Cerebellar cortex (tissue), 1 donor: ENCODE data around the gene PPP1R11.
"Not testable (repeated sequence)": the region's sequence is repeated elsewhere in the genome, so short reads cannot be mapped to it uniquely, and the experiment has no call there.

Experiments used
- DNase-seq: peaks from one replicate; pipeline ENCODE4 v3.0.0-alpha.2; 2015; ENCODE audit warnings: low spot score

Gene PPP1R11, protein sequence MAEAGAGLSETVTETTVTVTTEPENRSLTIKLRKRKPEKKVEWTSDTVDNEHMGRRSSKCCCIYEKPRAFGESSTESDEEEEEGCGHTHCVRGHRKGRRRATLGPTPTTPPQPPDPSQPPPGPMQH

DNA sequence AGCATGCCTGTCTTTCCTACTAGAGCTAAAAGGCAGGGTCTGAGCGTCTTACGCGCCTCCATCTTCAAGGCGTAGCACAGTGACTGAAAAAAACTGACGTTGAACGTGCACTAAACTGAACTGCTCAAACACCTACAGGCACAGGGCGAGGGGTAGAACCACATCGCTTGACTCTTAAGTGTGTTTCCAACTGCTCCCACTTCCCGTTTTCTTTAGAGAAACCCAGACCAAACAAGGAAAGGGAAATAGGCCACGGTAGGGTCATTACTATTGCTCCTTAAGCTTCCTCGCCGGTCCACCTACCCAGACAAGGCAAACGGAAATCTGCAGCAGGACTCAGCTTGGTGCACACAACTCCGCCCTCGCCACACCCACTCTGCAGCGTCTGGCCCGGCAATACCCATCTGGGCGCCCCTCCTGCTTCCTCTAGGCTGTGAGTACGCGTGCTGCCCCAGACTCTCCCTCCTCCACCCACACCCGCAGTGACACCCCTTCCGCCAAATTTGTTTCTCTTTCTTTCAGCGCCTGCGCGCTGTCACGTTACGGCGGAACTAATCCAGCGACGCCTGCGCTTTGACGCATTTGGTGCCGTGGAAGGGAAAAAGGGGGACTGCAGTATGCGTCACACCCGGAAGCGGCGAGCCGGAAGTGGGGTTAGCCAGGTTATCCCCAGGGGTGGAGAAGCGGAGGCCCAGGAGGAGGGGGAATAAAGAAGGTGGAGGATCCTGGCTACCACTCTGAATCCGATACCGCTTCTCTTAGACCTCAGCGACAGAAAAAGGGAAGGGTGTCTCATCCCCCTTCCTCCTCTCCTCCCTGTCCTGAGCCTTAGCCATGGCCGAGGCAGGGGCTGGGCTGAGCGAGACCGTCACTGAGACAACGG, at the start of gene PPP1R11:
Gene PPP1R11, plus strand, starts transcription at position 622 of the 883 bp plus-strand sequence. Its CDS starts 213 bp downstream, at position 835.
- peak; percentile 100 for DNase-seq

DNA sequence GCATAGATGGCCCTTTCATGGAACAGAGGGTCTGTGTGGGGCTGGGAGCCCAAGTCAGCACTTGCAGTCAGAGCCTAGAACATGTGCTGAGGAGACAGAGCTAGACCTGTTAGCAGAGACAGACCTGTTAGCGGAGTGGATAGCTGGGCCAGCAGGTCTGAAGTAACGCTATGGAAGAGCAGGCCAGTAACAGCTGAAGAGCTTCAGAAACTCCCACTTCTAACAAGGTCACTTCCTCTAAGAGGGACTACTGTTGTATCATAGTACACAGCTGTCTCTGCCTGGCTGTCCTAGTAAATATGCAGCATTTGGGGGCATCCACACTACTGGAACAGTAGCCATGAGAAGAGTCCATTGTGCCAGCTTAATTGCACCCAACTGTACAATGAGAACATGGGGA, 47.2 kb upstream of the PPP1R11 start:
- no peak for DNase-seq

- DNase-seq = no peak
Observed at GRCh38 chr6:30020626-30021025, 46.4 kb upstream of the PPP1R11 start.

DNA sequence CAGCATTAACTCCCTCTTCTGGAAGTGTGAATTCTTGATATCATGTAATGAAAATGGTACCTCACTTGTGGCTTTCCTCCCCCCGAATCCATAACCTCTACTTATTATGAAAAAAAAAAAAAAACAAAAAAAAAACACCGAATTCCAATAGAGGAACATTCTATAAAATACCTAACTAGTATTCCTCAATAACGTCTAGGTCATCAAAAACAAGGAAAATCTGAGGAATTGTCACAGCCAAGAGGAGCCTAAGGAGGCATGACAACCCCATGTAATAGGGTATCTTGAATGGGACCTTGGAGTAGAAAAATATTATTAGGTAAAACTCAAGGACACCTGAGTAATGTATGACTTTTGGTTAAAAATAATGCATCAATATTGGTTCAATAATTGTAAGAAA, 44.8 kb upstream of the PPP1R11 start:
- no peak for DNase-seq

DNA sequence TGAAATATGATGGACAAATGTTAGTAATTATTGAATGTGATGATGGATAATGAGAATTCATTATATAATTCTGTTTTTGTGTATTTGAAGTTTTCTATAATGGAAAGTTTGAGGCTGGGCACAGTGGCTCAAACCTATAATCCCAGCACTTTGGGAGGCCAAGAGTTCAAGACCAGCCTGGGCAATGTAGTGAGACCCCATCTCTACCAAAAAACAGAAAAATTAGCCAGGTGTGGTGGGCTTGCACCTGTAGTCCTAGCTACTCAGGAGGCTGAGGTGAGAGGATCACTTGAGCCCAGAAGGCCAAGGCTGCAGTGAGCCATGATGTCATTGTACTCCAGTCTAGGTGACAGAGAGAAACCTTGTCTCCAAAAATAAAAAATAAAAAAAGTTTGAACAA, 44.3 kb upstream of the PPP1R11 start:
- DNase-seq = not testable (repeated sequence)

GRCh38 chr6:30025186-30025585, 41.8 kb upstream of the PPP1R11 start:
- no peak for DNase-seq

- no peak for DNase-seq
Observed at GRCh38 chr6:30029588-30029987, 37.4 kb upstream of the PPP1R11 start.

GRCh38 chr6:30031381-30031780, 35.6 kb upstream of the PPP1R11 start:
- no peak for DNase-seq

DNA sequence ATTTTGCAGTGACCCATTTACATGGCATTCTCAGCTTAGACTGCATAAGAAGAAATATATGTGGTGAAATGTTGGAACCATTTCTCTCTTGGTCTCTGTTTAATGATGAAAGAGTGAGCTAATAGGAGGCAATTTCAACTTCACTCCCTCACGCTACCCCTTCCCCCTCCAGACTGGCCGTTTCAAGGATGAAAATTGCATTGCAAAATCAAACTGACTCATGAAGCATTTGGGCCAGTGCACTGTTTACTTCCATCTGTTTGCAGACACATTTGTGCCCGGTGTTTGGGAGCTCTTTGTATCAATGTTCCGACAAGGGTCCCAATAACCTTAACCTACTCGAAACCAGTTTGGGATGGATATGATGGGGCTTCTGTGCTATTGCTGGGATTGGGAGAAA, 33.6 kb upstream of the PPP1R11 start:
- not testable (repeated sequence) for DNase-seq

DNA sequence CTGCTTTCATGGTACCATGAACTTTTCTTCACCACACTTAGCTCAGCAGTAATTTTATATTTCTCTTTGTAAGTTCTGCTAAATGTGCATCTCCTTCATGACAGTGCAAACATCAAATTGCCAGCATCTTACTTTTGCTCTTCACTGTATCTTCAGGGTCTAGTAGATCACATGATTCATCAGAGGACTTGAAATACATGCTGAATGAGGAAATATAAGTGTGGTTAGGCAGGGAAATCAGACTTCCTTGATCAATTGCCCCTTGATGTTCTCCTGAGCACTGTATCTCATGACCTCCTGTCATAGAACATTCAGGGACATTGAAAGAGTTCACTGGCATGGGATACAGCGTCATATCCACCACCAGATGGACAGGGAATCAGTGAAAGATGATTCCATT, 31.2 kb upstream of the PPP1R11 start:
- no peak for DNase-seq

DNA sequence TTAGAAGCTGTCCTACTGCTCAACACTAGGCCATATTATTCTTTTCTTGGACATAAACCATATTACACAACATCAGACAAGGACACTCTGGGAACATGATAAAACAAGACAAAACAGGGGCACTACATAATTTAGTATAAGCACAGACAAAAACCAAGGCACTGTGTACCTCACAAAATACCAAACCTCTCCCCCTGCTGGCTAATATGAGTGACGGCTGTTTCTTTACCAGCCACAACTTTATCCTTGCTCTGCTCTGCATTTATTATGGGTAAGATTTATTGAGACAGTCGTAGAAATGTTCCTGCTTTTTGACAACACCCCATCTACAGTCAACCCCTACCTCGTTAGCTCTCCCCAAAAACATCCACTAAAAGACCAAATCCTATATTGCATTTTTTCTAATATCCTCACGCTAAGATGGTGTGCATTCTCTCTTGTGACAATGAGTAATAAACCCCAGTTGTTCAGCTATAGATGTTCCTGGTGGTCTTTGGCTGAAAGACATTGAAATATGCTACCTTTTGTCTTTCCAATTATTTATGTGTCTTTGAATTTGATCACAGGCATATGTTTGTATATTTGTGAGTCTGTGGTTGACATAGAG, 29.7 kb upstream of the PPP1R11 start:
- DNase-seq = peak; percentile 13

GRCh38 chr6:30041221-30041620, 25.8 kb upstream of the PPP1R11 start:
- DNase-seq = no peak

GRCh38 chr6:30041821-30042220, 25.2 kb upstream of the PPP1R11 start:
- no peak for DNase-seq

DNA sequence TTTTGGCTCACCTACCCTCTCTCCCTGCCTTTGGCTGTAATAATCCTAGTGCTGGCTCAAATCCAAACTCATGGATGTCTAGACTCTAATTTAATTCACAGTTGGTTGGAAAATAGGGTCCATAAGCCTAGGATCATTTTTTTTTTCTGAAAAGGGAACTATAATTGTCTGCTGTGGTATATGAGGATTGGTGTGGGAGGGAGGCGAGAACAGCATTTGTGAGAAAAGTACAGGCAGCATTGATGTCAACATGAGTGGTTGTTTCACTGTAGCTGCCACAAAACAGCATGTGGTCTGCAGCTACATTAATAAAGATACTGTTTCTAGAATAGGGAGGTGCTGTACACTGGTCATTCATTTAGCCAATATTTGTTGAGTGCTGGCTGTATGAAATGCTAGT, 24.5 kb upstream of the PPP1R11 start:
- no peak for DNase-seq

GRCh38 chr6:30042914-30043313, 24.1 kb upstream of the PPP1R11 start:
- DNase-seq = no peak

GRCh38 chr6:30043744-30044143, 23.3 kb upstream of the PPP1R11 start:
- DNase-seq = no peak

- no peak for DNase-seq
Observed at GRCh38 chr6:30044630-30045029, 22.4 kb upstream of the PPP1R11 start.

DNA sequence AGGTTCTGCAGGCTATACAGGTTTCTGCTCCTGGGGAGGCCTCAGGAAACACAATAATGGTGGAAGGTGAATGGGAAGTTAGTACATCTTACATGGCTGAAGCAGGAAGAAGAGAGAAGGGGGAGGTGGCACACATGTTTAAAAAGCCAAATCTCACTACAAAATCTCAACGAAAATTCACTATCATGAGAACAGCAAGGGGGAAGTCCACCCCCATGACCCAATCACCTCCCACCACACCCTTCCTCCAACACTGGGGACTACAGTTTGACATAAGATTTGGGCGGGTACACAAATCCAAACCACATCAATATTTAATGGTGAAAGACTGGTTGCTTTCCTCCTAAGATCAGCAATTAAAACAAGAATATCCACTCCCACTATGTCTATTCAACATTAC, 19.8 kb upstream of the PPP1R11 start:
- no peak for DNase-seq

DNA sequence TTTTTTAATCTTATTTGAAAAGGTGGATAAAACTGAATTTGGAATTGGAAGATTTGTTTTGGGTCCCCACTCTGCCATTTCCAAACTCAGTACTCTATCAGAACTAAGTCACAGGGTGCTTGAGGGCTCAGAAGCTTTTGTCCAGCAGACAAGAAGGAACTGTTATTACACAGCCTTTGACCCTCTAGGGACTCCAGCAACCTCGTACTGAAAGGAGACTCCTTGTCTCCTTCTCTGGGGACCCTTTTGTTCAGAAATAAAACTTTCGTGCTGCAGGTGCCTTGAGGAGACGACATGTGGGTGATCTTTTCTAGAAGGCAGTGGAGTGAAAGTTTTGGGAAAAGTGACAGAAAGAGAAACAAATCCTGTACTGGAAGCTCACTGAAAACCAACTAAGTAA, 13.3 kb upstream of the PPP1R11 start:
- no peak for DNase-seq

DNA sequence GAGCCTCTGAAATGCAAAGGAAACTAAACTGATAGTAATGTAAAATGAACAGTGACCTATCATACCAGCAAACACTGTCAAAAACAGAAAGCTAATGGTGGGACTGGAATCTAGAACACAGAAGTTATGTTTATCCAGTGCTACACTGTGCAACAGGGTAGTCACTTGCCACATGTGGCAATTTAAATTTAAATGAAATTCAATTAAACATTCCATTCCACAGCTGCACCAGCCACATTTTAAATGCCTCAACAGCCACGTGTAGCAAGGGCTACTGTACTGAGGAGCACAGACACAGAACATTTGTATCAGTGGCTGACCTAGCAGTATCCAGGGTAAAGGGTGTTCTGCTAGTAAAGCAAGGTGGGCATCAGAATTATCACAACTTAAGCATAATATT, 11.5 kb upstream of the PPP1R11 start:
- no peak for DNase-seq

GRCh38 chr6:30060606-30061091, 6.3 kb upstream of the PPP1R11 start:
- DNase-seq = no peak

- DNase-seq = peak; percentile 98
Observed at GRCh38 chr6:30061092-30061857, 5.7 kb upstream of the PPP1R11 start, which contains the start of gene POLR1H. Gene POLR1H (plus strand): TSS chr6:30061265. CDS start chr6:30061525, 260 bp downstream.
